Dendritic cell treated with granulocyte-macrophage colony-stimulating factor and Interleukin-4, amounts not matched to agents 40 ng/mL and 50 ng/mL, for 4 days (primary cell): ENCODE results near the gene ELF2.
"Not testable (repeated sequence)": the region's sequence is repeated elsewhere in the genome, so short reads cannot be mapped to it uniquely, and the experiment has no call there.

Source experiments
- H3K27ac Mint-ChIP-seq: one replicate; pipeline ENCODE4 v1.8.0; 2022; ENCODE audit warnings: mild to moderate bottlenecking, mixed read lengths
- H3K27me3 Mint-ChIP-seq: one replicate; pipeline ENCODE4 v1.8.0; 2022; ENCODE audit warnings: mild to moderate bottlenecking, mixed read lengths
- H3K36me3 Mint-ChIP-seq: one replicate; pipeline ENCODE4 v1.8.0; 2022; ENCODE audit warnings: low read depth, mixed read lengths
- H3K4me1 Mint-ChIP-seq: one replicate; pipeline ENCODE4 v1.8.0; 2022; ENCODE audit warnings: low read depth, mixed read lengths
- H3K4me3 Mint-ChIP-seq: one replicate; pipeline ENCODE4 v1.8.0; 2022; ENCODE audit warnings: mild to moderate bottlenecking, moderate library complexity, mixed read lengths
- H3K9me3 Mint-ChIP-seq: one replicate; pipeline ENCODE4 v1.8.0; 2022; ENCODE audit warnings: mixed read lengths
- intact Hi-C: fragments of 100-400 bp; cut with micrococcal nuclease; formaldehyde crosslinking; loops from one replicate; pipeline ENCODE4 v1.15.0; 2022

Gene ELF2

GRCh38 chr4:139025841-139026240 lies 151.2 kb downstream of the ELF2 start:
- peaks cover 38% of the 10 kb centered on the region for H3K36me3 Mint-ChIP-seq
- H3K9me3 Mint-ChIP-seq: no peaks in the 10 kb centered on the region
- H3K4me1 Mint-ChIP-seq: peaks cover 29% of the 10 kb centered on the region
- intact Hi-C loops: no loop called here
- no peaks in the 10 kb centered on the region for H3K27me3 Mint-ChIP-seq
- no peak overlapping the region for H3K4me3 Mint-ChIP-seq
- H3K27ac Mint-ChIP-seq: no peak overlapping the region

GRCh38 chr4:139024686-139025085 lies 152.3 kb downstream of the ELF2 start:
- H3K27ac Mint-ChIP-seq: no peak overlapping the region
- H3K9me3 Mint-ChIP-seq: no peaks in the 10 kb centered on the region
- peaks cover 48% of the 10 kb centered on the region for H3K36me3 Mint-ChIP-seq
- intact Hi-C loops: no loop called here
- H3K4me3 Mint-ChIP-seq: no peak overlapping the region
- H3K4me1 Mint-ChIP-seq: peaks cover 37% of the 10 kb centered on the region
- H3K27me3 Mint-ChIP-seq: no peaks in the 10 kb centered on the region

- Mint-ChIP-seq H3K4me3 (no peak overlapping the region), H3K9me3 (no peaks in the 10 kb centered on the region), H3K36me3 (peaks cover 38% of the 10 kb centered on the region), H3K27me3 (no peaks in the 10 kb centered on the region), H3K27ac (no peak overlapping the region), H3K4me1 (peaks cover 39% of the 10 kb centered on the region)
- intact Hi-C loops: no loop called here
Observed at GRCh38 chr4:139022835-139023234, 154.2 kb downstream of the ELF2 start.

- H3K4me3 Mint-ChIP-seq, intact Hi-C loops, H3K27me3 Mint-ChIP-seq, H3K9me3 Mint-ChIP-seq: not testable (repeated sequence)
- Mint-ChIP-seq H3K4me1 (peaks cover 41% of the 10 kb centered on the region), H3K36me3 (peaks cover 35% of the 10 kb centered on the region), H3K27ac (peak overlapping the region; percentile 20)
Observed at GRCh38 chr4:139021071-139021470, 155.9 kb downstream of the ELF2 start.

GRCh38 chr4:139020384-139020783 lies 156.6 kb downstream of the ELF2 start:
- no peak overlapping the region for H3K4me3 Mint-ChIP-seq
- no peaks in the 10 kb centered on the region for H3K27me3 Mint-ChIP-seq
- peaks cover 34% of the 10 kb centered on the region for H3K36me3 Mint-ChIP-seq

GRCh38 chr4:139018971-139019758 lies 157.9 kb downstream of the ELF2 start:
- Mint-ChIP-seq H3K4me3 (no peak overlapping the region), H3K27ac (no peak overlapping the region), H3K9me3 (no peaks in the 10 kb centered on the region), H3K4me1 (peaks cover 46% of the 10 kb centered on the region), H3K36me3 (peaks cover 28% of the 10 kb centered on the region), H3K27me3 (no peaks in the 10 kb centered on the region)
- intact Hi-C loops: loop anchor here (5.0 kb wide), 1 partner anchor 42 kb away; no protein-coding TSS in a partner anchor

More at GRCh38 chr4:139020384-139020783, 156.6 kb downstream of the ELF2 start:
- no peaks in the 10 kb centered on the region for H3K9me3 Mint-ChIP-seq
- intact Hi-C loops: no loop called here
- H3K27ac Mint-ChIP-seq: no peak overlapping the region
- H3K4me1 Mint-ChIP-seq: peaks cover 40% of the 10 kb centered on the region

GRCh38 chr4:139018501-139018900 lies 158.5 kb downstream of the ELF2 start:
- intact Hi-C loops: loop anchor here (5.0 kb wide), 1 partner anchor 41 kb away; no protein-coding TSS in a partner anchor
- Mint-ChIP-seq H3K27ac (no peak overlapping the region), H3K4me1 (peaks cover 52% of the 10 kb centered on the region), H3K27me3 (no peaks in the 10 kb centered on the region), H3K4me3 (peak overlapping the region; percentile 7), H3K9me3 (no peaks in the 10 kb centered on the region), H3K36me3 (peaks cover 26% of the 10 kb centered on the region)

GRCh38 chr4:139017861-139018260 lies 159.2 kb downstream of the ELF2 start:
- Mint-ChIP-seq H3K4me1 (peaks cover 53% of the 10 kb centered on the region), H3K27ac (no peak overlapping the region), H3K27me3 (no peaks in the 10 kb centered on the region), H3K36me3 (peaks cover 23% of the 10 kb centered on the region), H3K4me3 (no peak overlapping the region), H3K9me3 (no peaks in the 10 kb centered on the region)
- intact Hi-C loops: loop anchor here (5.0 kb wide), 1 partner anchor 41 kb away; no protein-coding TSS in a partner anchor

GRCh38 chr4:139015948-139016471 lies 161.0 kb downstream of the ELF2 start:
- no peaks in the 10 kb centered on the region for H3K9me3 Mint-ChIP-seq
- H3K4me1 Mint-ChIP-seq: peaks cover 43% of the 10 kb centered on the region
- intact Hi-C loops: loop anchor here (1.0 to 5.0 kb wide), 2 partner anchors 39 to 66 kb away; no protein-coding TSS in a partner anchor
- H3K4me3 Mint-ChIP-seq: peak overlapping the region; percentile 79
- H3K36me3 Mint-ChIP-seq: peaks cover 16% of the 10 kb centered on the region
- H3K27me3 Mint-ChIP-seq: no peaks in the 10 kb centered on the region
- H3K27ac Mint-ChIP-seq: peak overlapping the region; percentile 98

GRCh38 chr4:139015269-139015947 lies 161.6 kb downstream of the ELF2 start, which contains the start of gene NOCT:
Gene NOCT (plus strand): TSS chr4:139015781. CDS start chr4:139015982, 201 bp downstream.
- intact Hi-C loops: loop anchor here (1.0 to 5.0 kb wide), 2 partner anchors 38 to 67 kb away; no protein-coding TSS in a partner anchor
- Mint-ChIP-seq H3K36me3 (peaks cover 10% of the 10 kb centered on the region), H3K4me1 (peaks cover 40% of the 10 kb centered on the region), H3K27me3 (no peaks in the 10 kb centered on the region), H3K4me3 (peak within 1 kb of the TSS; percentile 79), H3K9me3 (no peaks in the 10 kb centered on the region), H3K27ac (peak within 1 kb of the TSS; percentile 98)

- peak overlapping the region; percentile 98 for H3K27ac Mint-ChIP-seq
- H3K4me3 Mint-ChIP-seq: peak overlapping the region; percentile 79
- H3K9me3 Mint-ChIP-seq: no peaks in the 10 kb centered on the region
- peaks cover 2% of the 10 kb centered on the region for H3K36me3 Mint-ChIP-seq
- peaks cover 33% of the 10 kb centered on the region for H3K4me1 Mint-ChIP-seq
- no peaks in the 10 kb centered on the region for H3K27me3 Mint-ChIP-seq
- intact Hi-C loops: loop anchor here (1.0 to 5.0 kb wide), 2 partner anchors 37 to 68 kb away; no protein-coding TSS in a partner anchor
Observed at GRCh38 chr4:139014371-139015268, 162.4 kb downstream of the ELF2 start.

- intact Hi-C loops: no loop called here
- no peak overlapping the region for H3K4me3 Mint-ChIP-seq
- H3K36me3 Mint-ChIP-seq: no peaks in the 10 kb centered on the region
- H3K9me3 Mint-ChIP-seq: peaks cover 9% of the 10 kb centered on the region
- H3K27me3 Mint-ChIP-seq: no peaks in the 10 kb centered on the region
- H3K27ac Mint-ChIP-seq: no peak overlapping the region
- peaks cover 18% of the 10 kb centered on the region for H3K4me1 Mint-ChIP-seq
Observed at GRCh38 chr4:139011225-139011950, 165.6 kb downstream of the ELF2 start.

- Mint-ChIP-seq H3K4me3 (no peak overlapping the region), H3K27me3 (no peaks in the 10 kb centered on the region), H3K4me1 (peaks cover 11% of the 10 kb centered on the region), H3K9me3 (peaks cover 9% of the 10 kb centered on the region), H3K27ac (no peak overlapping the region), H3K36me3 (no peaks in the 10 kb centered on the region)
- intact Hi-C loops: no loop called here
Observed at GRCh38 chr4:139009702-139010101, 167.3 kb downstream of the ELF2 start.
